DND-41 (cell line): ENCODE measurements around the gene ASB5.

Source experiments
- ATAC-seq: fragments of 200-7000 bp; cut with Tn5 transposase; 3 replicates; pipeline ENCODE4 v1.9.1; 2021; ENCODE audit warnings: low read depth; ENCODE audit not compliant: insufficient read depth
- DNase-seq: peaks from one replicate; pipeline ENCODE4 v3.0.0-alpha.2; 2020
- H2AFZ ChIP-seq: 2 replicates; pipeline ENCODE4 v1.6.0; 2012; ENCODE audit warnings: low read depth, low read length
- H3K27ac ChIP-seq: 2 replicates; pipeline ENCODE4 v1.5.1; 2012; ENCODE audit warnings: low read length, inconsistent platforms
- H3K27me3 ChIP-seq: fragments of 200-600 bp; sonication (generic); 2 replicates; pipeline ENCODE4 v1.6.0; 2012; ENCODE audit warnings: low read length, mild to moderate bottlenecking, inconsistent platforms; ENCODE audit not compliant: insufficient read depth, poor library complexity
- H3K36me3 ChIP-seq: 2 replicates; pipeline ENCODE4 v1.5.1; 2012; ENCODE audit warnings: low read length, inconsistent platforms; ENCODE audit not compliant: insufficient read depth
- H3K4me1 ChIP-seq: 2 replicates; pipeline ENCODE4 v1.5.1; 2012; ENCODE audit warnings: mild to moderate bottlenecking, low read length; ENCODE audit not compliant: insufficient read depth
- H3K4me2 ChIP-seq: 2 replicates; pipeline ENCODE4 v1.6.0; 2012; ENCODE audit warnings: mild to moderate bottlenecking, moderate library complexity, low read length, inconsistent platforms; ENCODE audit not compliant: insufficient read depth
- H3K4me3 ChIP-seq, 2 experiments: fragments of 200-600 bp in 1 of 2; shearing (Covaris generic) in 1 of 2; 2 replicates each; pipeline ENCODE4 v1.5.1; 2012 to 2016; ENCODE audit warnings: inconsistent platforms in 2 of 2, low read length in 2 of 2, mild to moderate bottlenecking in 2 of 2, low read depth in 1 of 2, moderate library complexity in 1 of 2
- H3K79me2 ChIP-seq: 2 replicates; pipeline ENCODE4 v1.6.0; 2012; ENCODE audit warnings: low read length, inconsistent platforms; ENCODE audit not compliant: insufficient read depth
- H3K9ac ChIP-seq: 2 replicates; pipeline ENCODE4 v1.6.0; 2012; ENCODE audit warnings: low read depth, mild to moderate bottlenecking, inconsistent platforms, low read length, moderate library complexity
- H3K9me3 ChIP-seq: 2 replicates; pipeline ENCODE4 v1.5.1; 2012; ENCODE audit warnings: low read length, moderate library complexity, mild to moderate bottlenecking, inconsistent platforms; ENCODE audit not compliant: insufficient read depth, severe bottlenecking
- H4K20me1 ChIP-seq: 2 replicates; pipeline ENCODE4 v1.6.0; 2012; ENCODE audit warnings: low read length; ENCODE audit not compliant: insufficient read depth
- EZH2 ChIP-seq: IDR thresholded peaks from 3 replicates; pipeline ENCODE4 v1.6.1; 2012; ENCODE audit warnings: borderline replicate concordance, low read depth, mild to moderate bottlenecking, moderate library complexity, low read length, inconsistent platforms; ENCODE audit not compliant: severe bottlenecking
- TF ChIP-seq, protein P1 (sequence below): IDR thresholded peaks from 2 replicates; pipeline ENCODE4 v1.5.1; 2012; ENCODE audit warnings: borderline replicate concordance, low read length, moderate library complexity, mild to moderate bottlenecking; ENCODE audit not compliant: poor library complexity, severe bottlenecking; ENCODE audit errors: extremely low read depth

The ASB5 gene

DNA sequence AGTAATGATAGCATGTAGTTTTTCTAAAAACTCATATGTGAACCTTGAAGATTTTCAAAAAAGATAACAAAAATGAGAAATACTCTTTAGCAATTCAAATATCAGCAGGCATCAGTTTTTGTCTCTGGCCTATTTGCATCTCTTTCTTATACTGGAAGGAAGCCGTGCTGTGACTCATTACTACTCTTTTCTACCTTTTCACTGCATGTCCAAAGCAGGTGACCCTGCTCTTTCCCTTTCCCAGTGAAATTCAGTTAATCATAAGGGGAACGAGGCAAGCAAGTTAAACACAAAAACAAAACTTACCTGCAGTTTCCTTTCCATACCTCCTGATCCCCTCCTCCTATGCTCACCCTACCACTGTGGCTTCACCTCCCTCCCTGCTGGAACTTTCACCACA is 83.0 kb downstream of the ASB5 start:
- no peaks in the 10 kb centered on the region for H3K36me3 ChIP-seq
- H4K20me1 ChIP-seq: no peaks in the 10 kb centered on the region
- H3K4me3 ChIP-seq: no peak overlapping the region
- H3K4me1 ChIP-seq: no peaks in the 10 kb centered on the region
- no peaks in the 10 kb centered on the region for H3K79me2 ChIP-seq
- ATAC-seq (no peak), DNase-seq (no peak)
- no peak for TF ChIP-seq EZH2
- TF ChIP-seq, protein P1, sequence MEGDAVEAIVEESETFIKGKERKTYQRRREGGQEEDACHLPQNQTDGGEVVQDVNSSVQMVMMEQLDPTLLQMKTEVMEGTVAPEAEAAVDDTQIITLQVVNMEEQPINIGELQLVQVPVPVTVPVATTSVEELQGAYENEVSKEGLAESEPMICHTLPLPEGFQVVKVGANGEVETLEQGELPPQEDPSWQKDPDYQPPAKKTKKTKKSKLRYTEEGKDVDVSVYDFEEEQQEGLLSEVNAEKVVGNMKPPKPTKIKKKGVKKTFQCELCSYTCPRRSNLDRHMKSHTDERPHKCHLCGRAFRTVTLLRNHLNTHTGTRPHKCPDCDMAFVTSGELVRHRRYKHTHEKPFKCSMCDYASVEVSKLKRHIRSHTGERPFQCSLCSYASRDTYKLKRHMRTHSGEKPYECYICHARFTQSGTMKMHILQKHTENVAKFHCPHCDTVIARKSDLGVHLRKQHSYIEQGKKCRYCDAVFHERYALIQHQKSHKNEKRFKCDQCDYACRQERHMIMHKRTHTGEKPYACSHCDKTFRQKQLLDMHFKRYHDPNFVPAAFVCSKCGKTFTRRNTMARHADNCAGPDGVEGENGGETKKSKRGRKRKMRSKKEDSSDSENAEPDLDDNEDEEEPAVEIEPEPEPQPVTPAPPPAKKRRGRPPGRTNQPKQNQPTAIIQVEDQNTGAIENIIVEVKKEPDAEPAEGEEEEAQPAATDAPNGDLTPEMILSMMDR: no peak
- H3K9me3 ChIP-seq: no peaks in the 10 kb centered on the region
- peaks cover 12% of the 10 kb centered on the region for H3K27me3 ChIP-seq
- no peak overlapping the region for H3K27ac ChIP-seq
- H3K4me2 ChIP-seq: no peak overlapping the region
- H3K9ac ChIP-seq: no peak overlapping the region
- H2AFZ ChIP-seq: no peak overlapping the region

DNA sequence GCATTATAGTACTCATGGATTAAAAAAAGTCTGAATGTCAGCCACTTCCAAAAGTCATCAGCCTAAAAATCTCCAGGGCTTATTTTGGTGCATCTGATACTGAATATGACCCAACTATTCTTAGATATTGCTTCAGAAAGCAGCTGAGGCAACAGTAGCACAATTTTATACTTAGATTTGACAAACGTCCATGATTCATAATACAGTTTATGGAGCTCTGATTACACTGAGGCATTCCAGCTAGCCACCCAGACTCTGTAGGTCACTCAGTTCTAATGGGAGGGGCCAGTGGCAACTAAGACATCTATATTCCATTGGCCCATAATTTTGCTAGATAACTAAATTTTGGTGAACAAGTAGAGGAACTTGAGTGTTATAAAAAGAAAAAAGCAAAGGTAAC is 84.0 kb downstream of the ASB5 start:
- no peak for TF ChIP-seq EZH2
- TF ChIP-seq, protein P1: no peak
- peaks cover 12% of the 10 kb centered on the region for H3K27me3 ChIP-seq
- H3K4me1 ChIP-seq: no peaks in the 10 kb centered on the region
- H4K20me1 ChIP-seq: no peaks in the 10 kb centered on the region
- H3K79me2 ChIP-seq: no peaks in the 10 kb centered on the region
- DNase-seq: no peak
- ATAC-seq: no peak
- no peaks in the 10 kb centered on the region for H3K9me3 ChIP-seq
- no peak overlapping the region for H3K27ac ChIP-seq
- no peaks in the 10 kb centered on the region for H3K36me3 ChIP-seq
- H3K9ac ChIP-seq: no peak overlapping the region
- H2AFZ ChIP-seq: no peak overlapping the region
- H3K4me2 ChIP-seq: no peak overlapping the region
- H3K4me3 ChIP-seq: no peak overlapping the region
